ENCODE data around the gene UGT8. TPM values are rescaled to one million over a fixed set of nuclear protein-coding genes. Genes with fewer than 3 reads are reported as not detected.
A peak's percentile ranks its signal among the peaks of the same experiment; 100 is the strongest.

UGT8 gene
- total RNA-seq, 1 experiment from 2014 or later, result 3.4 TPM

DNA sequence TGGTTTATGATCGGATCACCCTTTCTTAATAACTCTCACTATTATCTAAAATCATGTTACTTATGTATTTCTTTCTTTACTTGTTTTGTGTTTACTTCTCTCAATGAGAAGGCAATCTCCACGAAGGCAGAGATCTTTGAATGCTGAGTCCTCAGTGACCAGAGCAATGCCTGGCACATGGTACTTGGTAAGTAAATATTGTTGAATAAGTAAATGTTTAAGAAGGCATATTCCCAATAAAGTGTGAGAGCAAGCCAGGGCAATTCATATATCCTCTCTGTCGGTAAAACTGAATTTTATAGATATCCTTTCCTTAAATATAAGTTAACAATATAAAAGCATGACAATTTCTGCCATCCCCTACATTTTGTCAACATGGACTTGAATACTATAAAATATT is 94.4 kb downstream of the UGT8 start:
- H3K79me2 ChIP-seq (ENCODE audit: low read length), result no peaks in the 10 kb centered on the region
- POLR2A ChIA-PET (ENCODE audit: unreplicated experiment), result no interaction called here
- H3K27ac ChIP-seq (ENCODE audit: low read length), result no peak overlapping the region
- CTCF ChIA-PET, result no interaction called here
- H3K4me2 ChIP-seq (ENCODE audit: low read length), result no peak overlapping the region
- H3K9me2 ChIP-seq (replicated peaks; ENCODE audit: low read length), result no peaks in the 10 kb centered on the region
- H2AFZ ChIP-seq (ENCODE audit: low read length), result no peak overlapping the region
- no TSS peak for BruUV-seq (replicated peaks)
- ATAC-seq (no peak), DNase-seq (no peak)
- no peak overlapping the region for H3K4me3 ChIP-seq (ENCODE audit: low read length)
- intact Hi-C loops (cut with micrococcal nuclease), result loop anchor here (10.0 kb wide), 1 partner anchor 1408 kb away; no protein-coding TSS in a partner anchor
- H3K9ac ChIP-seq (ENCODE audit: low read length), result no peak overlapping the region
- TF ChIP-seq EZH2phosphoT487 (IDR thresholded peaks at IDR 0.05; ENCODE audit: borderline replicate concordance, low read length) (no peak), EZH2 (IDR thresholded peaks at IDR 0.05; ENCODE audit: low read length, unreplicated experiment) (no peak)
- TF ChIP-seq, protein P1, sequence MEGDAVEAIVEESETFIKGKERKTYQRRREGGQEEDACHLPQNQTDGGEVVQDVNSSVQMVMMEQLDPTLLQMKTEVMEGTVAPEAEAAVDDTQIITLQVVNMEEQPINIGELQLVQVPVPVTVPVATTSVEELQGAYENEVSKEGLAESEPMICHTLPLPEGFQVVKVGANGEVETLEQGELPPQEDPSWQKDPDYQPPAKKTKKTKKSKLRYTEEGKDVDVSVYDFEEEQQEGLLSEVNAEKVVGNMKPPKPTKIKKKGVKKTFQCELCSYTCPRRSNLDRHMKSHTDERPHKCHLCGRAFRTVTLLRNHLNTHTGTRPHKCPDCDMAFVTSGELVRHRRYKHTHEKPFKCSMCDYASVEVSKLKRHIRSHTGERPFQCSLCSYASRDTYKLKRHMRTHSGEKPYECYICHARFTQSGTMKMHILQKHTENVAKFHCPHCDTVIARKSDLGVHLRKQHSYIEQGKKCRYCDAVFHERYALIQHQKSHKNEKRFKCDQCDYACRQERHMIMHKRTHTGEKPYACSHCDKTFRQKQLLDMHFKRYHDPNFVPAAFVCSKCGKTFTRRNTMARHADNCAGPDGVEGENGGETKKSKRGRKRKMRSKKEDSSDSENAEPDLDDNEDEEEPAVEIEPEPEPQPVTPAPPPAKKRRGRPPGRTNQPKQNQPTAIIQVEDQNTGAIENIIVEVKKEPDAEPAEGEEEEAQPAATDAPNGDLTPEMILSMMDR (conservative IDR thresholded peaks at IDR 0.05; ENCODE audit: low read depth, low read length), result no peak
- H4K20me1 ChIP-seq (ENCODE audit: low read length), result no peaks in the 10 kb centered on the region
- H3F3A ChIP-seq (ENCODE audit: low read length, unreplicated experiment), result no peaks in the 10 kb centered on the region
- H3K9me3 ChIP-seq (ENCODE audit: low read length), result no peaks in the 10 kb centered on the region
- no peaks in the 10 kb centered on the region for H3K4me1 ChIP-seq (ENCODE audit: insufficient read depth, low read length)
- H3K36me3 ChIP-seq (ENCODE audit: low read depth, low read length), result no peaks in the 10 kb centered on the region
- H3K27me3 ChIP-seq (ENCODE audit: low read length), result no peaks in the 10 kb centered on the region

DNA sequence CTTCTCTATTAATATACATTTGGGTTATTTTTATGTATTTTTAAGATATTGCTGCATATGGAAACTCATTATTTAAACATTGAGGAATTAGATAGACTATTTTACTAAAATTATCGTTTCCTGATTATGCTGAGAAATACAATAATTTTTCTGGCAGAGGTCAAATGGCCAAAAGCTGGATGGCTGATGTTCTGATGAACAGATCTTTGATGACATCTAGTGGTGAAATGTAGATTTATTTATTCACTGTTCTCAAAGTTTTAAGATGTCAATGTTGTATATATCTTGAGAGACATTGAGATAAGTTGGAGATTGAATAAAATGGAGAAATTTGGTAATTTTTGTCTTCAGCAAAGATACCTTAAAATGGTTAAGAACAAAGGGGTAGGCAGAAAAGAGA is 96.2 kb downstream of the UGT8 start:
- H3K79me2 ChIP-seq (ENCODE audit: low read length), result no peaks in the 10 kb centered on the region
- DNase-seq (peak; percentile 59), ATAC-seq (no peak)
- BruUV-seq (replicated peaks), result no TSS peak
- no peak overlapping the region for H2AFZ ChIP-seq (ENCODE audit: low read length)
- TF ChIP-seq EZH2 (IDR thresholded peaks at IDR 0.05; ENCODE audit: low read length, unreplicated experiment), result no peak
- TF ChIP-seq, protein P1 (conservative IDR thresholded peaks at IDR 0.05; ENCODE audit: low read depth, low read length), result peak; percentile 64
- TF ChIP-seq EZH2phosphoT487 (IDR thresholded peaks at IDR 0.05; ENCODE audit: borderline replicate concordance, low read length), result no peak
- intact Hi-C loops (cut with micrococcal nuclease), result loop anchor here (1.0 to 10.0 kb wide), 4 partner anchors 36 to 1410 kb away; no protein-coding TSS in a partner anchor
- no peak overlapping the region for H3K4me3 ChIP-seq (ENCODE audit: low read length)
- no peaks in the 10 kb centered on the region for H3K9me3 ChIP-seq (ENCODE audit: low read length)
- POLR2A ChIA-PET (ENCODE audit: unreplicated experiment), result no interaction called here
- CTCF ChIA-PET, result interaction anchor here (0.7 to 1.5 kb wide), 2 partner anchors 33 to 36 kb away, joined by 3 read pairs; no protein-coding TSS in a partner anchor
- H3K4me1 ChIP-seq (ENCODE audit: insufficient read depth, low read length), result no peaks in the 10 kb centered on the region
- no peak overlapping the region for H3K27ac ChIP-seq (ENCODE audit: low read length)
- no peaks in the 10 kb centered on the region for H3K36me3 ChIP-seq (ENCODE audit: low read depth, low read length)
- no peaks in the 10 kb centered on the region for H3K9me2 ChIP-seq (replicated peaks; ENCODE audit: low read length)
- H3K4me2 ChIP-seq (ENCODE audit: low read length), result no peak overlapping the region
- H3K9ac ChIP-seq (ENCODE audit: low read length), result no peak overlapping the region
- H4K20me1 ChIP-seq (ENCODE audit: low read length), result no peaks in the 10 kb centered on the region
- H3K27me3 ChIP-seq (ENCODE audit: low read length), result no peaks in the 10 kb centered on the region
- H3F3A ChIP-seq (ENCODE audit: low read length, unreplicated experiment), result no peaks in the 10 kb centered on the region

DNA sequence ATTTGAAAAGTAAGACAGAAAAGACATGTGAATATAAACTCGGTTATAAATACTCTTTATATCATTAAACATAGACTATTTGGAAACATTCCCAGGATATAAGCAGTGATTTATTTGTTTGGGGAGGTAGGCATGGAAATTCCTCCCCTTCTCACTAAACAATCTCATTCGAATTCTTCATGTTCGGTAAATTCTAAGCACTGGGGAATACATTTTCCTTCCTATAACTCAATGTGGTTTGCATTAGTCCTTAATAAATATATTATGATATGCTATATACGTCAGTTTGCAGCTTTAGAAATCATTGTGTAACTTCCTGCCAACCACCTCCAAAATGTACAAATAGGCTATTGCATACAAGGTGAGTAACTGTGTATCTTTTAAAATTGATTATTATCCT is 99.6 kb downstream of the UGT8 start:
- no peaks in the 10 kb centered on the region for H3K9me2 ChIP-seq (replicated peaks; ENCODE audit: low read length)
- H4K20me1 ChIP-seq (ENCODE audit: low read length), result no peaks in the 10 kb centered on the region
- H3K36me3 ChIP-seq (ENCODE audit: low read depth, low read length), result no peaks in the 10 kb centered on the region
- ChIA-PET CTCF (no interaction called here), POLR2A (ENCODE audit: unreplicated experiment) (no interaction called here)
- H3K27me3 ChIP-seq (ENCODE audit: low read length), result no peaks in the 10 kb centered on the region
- H3K4me2 ChIP-seq (ENCODE audit: low read length), result no peak overlapping the region
- H3K4me3 ChIP-seq (ENCODE audit: low read length), result no peak overlapping the region
- no peaks in the 10 kb centered on the region for H3K9me3 ChIP-seq (ENCODE audit: low read length)
- intact Hi-C loops (cut with micrococcal nuclease), result loop anchor here (10.0 kb wide), 1 partner anchor 1413 kb away; no protein-coding TSS in a partner anchor
- ATAC-seq (peak; percentile 55), DNase-seq (no peak)
- H3K27ac ChIP-seq (ENCODE audit: low read length), result no peak overlapping the region
- no TSS peak for BruUV-seq (replicated peaks)
- H2AFZ ChIP-seq (ENCODE audit: low read length), result no peak overlapping the region
- TF ChIP-seq, protein P1 (conservative IDR thresholded peaks at IDR 0.05; ENCODE audit: low read depth, low read length), result no peak
- TF ChIP-seq EZH2phosphoT487 (IDR thresholded peaks at IDR 0.05; ENCODE audit: borderline replicate concordance, low read length), result no peak
- H3K79me2 ChIP-seq (ENCODE audit: low read length), result no peaks in the 10 kb centered on the region
- no peaks in the 10 kb centered on the region for H3K4me1 ChIP-seq (ENCODE audit: insufficient read depth, low read length)
- H3F3A ChIP-seq (ENCODE audit: low read length, unreplicated experiment), result no peaks in the 10 kb centered on the region
- no peak overlapping the region for H3K9ac ChIP-seq (ENCODE audit: low read length)
